Measurements from ENCODE around the gene CTNNA3.

- TF ChIP-seq CTCF (IDR thresholded peaks at IDR 0.05) (no peak), SIN3A (IDR thresholded peaks at IDR 0.05; ENCODE audit: borderline replicate concordance, insufficient read depth, low read depth, low read length) (no peak), TCF7L2 (IDR thresholded peaks at IDR 0.05; ENCODE audit: low read depth, low read length) (no peak), REST (IDR thresholded peaks at IDR 0.05; ENCODE audit: insufficient read depth in 1 of 2, low read depth in 2 of 2, low read length in 1 of 2) (no peak)
Observed at GRCh38 chr10:67606572-67606971, 89.4 kb downstream of the CTNNA3 start.
